ENCODE results near the gene UBE2D1. TPM values are rescaled to one million over a fixed set of nuclear protein-coding genes. Genes with fewer than 3 reads are reported as not detected.

UBE2D1 gene
- total and polyA plus RNA-seq, 2 of the 8 experiments (the other 6 are each of a cell fraction or from before 2014, with no cell fraction given), result 21.2 to 33.5 TPM

- no peak overlapping the region for H2BK20ac ChIP-seq (ENCODE audit: low read length)
- no peak overlapping the region for H3K23ac ChIP-seq (ENCODE audit: insufficient read length)
- H2BK15ac ChIP-seq (ENCODE audit: low read length), result no peak overlapping the region
- no peaks in the 10 kb centered on the region for H3K9me3 ChIP-seq (ENCODE audit: insufficient read depth in 2 of 2, low read depth in 1 of 2, low read length in 1 of 2)
- no peak overlapping the region for H3K4me2 ChIP-seq (ENCODE audit: insufficient read depth in 1 of 2, low read depth in 2 of 2, low read length in 2 of 2)
- H3K4me1 ChIP-seq (replicated peaks in 1 of 4; ENCODE audit: control insufficient read depth in 3 of 4, insufficient read depth in 4 of 4, low read length in 3 of 4), result no peaks in the 10 kb centered on the region
- H4K5ac ChIP-seq (ENCODE audit: insufficient read length, low read depth, low read length), result no peak overlapping the region
- no peak overlapping the region for H3K9ac ChIP-seq (replicated peaks in 1 of 4; ENCODE audit: extremely low read depth in 1 of 4, low read depth in 3 of 4, low read length in 3 of 4)
- H4K91ac ChIP-seq (replicated peaks; ENCODE audit: insufficient read length, low read length), result no peak overlapping the region
- DNase-seq (ENCODE audit: low read depth in 1 of 2, low spot score in 2 of 2) (no peak), FAIRE-seq (no peak)
- H3K4ac ChIP-seq (replicated peaks; ENCODE audit: insufficient read length, low read depth, low read length), result no peak overlapping the region
- H2AK5ac ChIP-seq (ENCODE audit: low read depth, low read length), result no peak overlapping the region
- 94% methylated on average over 4 of the region's 4 CpGs; no CpG with 5 or more reads in 1 of the 2 experiments for WGBS, 2 experiments (ENCODE audit: extremely low coverage in 1 of 2, insufficient coverage in 1 of 2, insufficient read length in 1 of 2, insufficient replicate concordance in 2 of 2, low coverage in 1 of 2, low lambda C conversion rate in 2 of 2, missing lambda C conversion rate in 1 of 2)
- no peaks in the 10 kb centered on the region; a peak in 1 of 4 replicates for H3K79me2 ChIP-seq (ENCODE audit: control insufficient read depth in 1 of 2, insufficient read depth in 2 of 2, low read length in 2 of 2)
- no peak overlapping the region for H3K27ac ChIP-seq (ENCODE audit: low read depth, low read length)
- no peaks in the 10 kb centered on the region for H3K27me3 ChIP-seq (replicated peaks in 1 of 4; ENCODE audit: control insufficient read depth in 3 of 4, extremely low read depth in 1 of 4, insufficient read depth in 3 of 4, low read length in 3 of 4)
- H3K18ac ChIP-seq (ENCODE audit: extremely low read depth, low read length), result no peak overlapping the region
- no peak overlapping the region for H3K4me3 ChIP-seq (ENCODE audit: extremely low read depth in 1 of 4, insufficient read depth in 2 of 4, low read depth in 3 of 4, low read length in 4 of 4)
- POLR2A ChIA-PET (ENCODE audit: partially characterized antibody), result interaction anchor here (1.0 kb wide), 1 partner anchor 12 kb away, joined by 3 read pairs; no protein-coding TSS in a partner anchor
- H3K56ac ChIP-seq (replicated peaks; ENCODE audit: insufficient read length, low read depth, low read length), result no peak overlapping the region
- no peak overlapping the region for H2BK5ac ChIP-seq (ENCODE audit: low read depth, low read length)
- no peaks in the 10 kb centered on the region for H3K23me2 ChIP-seq (ENCODE audit: low read depth, low read length)
- H2AFZ ChIP-seq (ENCODE audit: low read length), result no peak overlapping the region
- H2BK120ac ChIP-seq (replicated peaks; ENCODE audit: low read depth, low read length), result no peak overlapping the region
- H4K20me1 ChIP-seq (replicated peaks in 1 of 2; ENCODE audit: control insufficient read depth in 1 of 2, insufficient read depth in 2 of 2, low read length in 2 of 2), result no peaks in the 10 kb centered on the region
- no peak overlapping the region for H3K14ac ChIP-seq (ENCODE audit: insufficient read length)
- no peak overlapping the region for H4K8ac ChIP-seq (ENCODE audit: extremely low read depth, insufficient read depth, low read length)
- H3K36me3 ChIP-seq (ENCODE audit: control insufficient read depth in 2 of 4, insufficient read depth in 4 of 4, low read length in 3 of 4), result no peaks in the 10 kb centered on the region; a peak in 1 of 8 replicates
- H2BK12ac ChIP-seq (ENCODE audit: low read depth, low read length), result no peak overlapping the region
- H3K79me1 ChIP-seq (ENCODE audit: low read depth, low read length), result no peaks in the 10 kb centered on the region
- CTCF ChIA-PET (ENCODE audit: partially characterized antibody), result no interaction called here
- TF ChIP-seq BACH1 (IDR thresholded peaks at IDR 0.05; ENCODE audit: low read length) (no peak), NRF1 (IDR thresholded peaks at IDR 0.05; ENCODE audit: low read depth, low read length) (no peak), YY1 (IDR thresholded peaks at IDR 0.05; ENCODE audit: low read depth, low read length) (no peak), CEBPB (IDR thresholded peaks at IDR 0.05; ENCODE audit: low read depth, low read length) (no peak), CTBP2 (IDR thresholded peaks at IDR 0.05; ENCODE audit: borderline replicate concordance, insufficient read depth, insufficient read length, low read length) (no peak), KDM1A (IDR thresholded peaks at IDR 0.05; ENCODE audit: borderline replicate concordance, low read length) (no peak), JUN (IDR thresholded peaks at IDR 0.05; ENCODE audit: low read depth, low read length) (no peak), GABPA (IDR thresholded peaks at IDR 0.05; ENCODE audit: borderline replicate concordance, insufficient read depth, low read length) (no peak)
- TF ChIP-seq, protein P1, sequence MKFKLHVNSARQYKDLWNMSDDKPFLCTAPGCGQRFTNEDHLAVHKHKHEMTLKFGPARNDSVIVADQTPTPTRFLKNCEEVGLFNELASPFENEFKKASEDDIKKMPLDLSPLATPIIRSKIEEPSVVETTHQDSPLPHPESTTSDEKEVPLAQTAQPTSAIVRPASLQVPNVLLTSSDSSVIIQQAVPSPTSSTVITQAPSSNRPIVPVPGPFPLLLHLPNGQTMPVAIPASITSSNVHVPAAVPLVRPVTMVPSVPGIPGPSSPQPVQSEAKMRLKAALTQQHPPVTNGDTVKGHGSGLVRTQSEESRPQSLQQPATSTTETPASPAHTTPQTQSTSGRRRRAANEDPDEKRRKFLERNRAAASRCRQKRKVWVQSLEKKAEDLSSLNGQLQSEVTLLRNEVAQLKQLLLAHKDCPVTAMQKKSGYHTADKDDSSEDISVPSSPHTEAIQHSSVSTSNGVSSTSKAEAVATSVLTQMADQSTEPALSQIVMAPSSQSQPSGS (IDR thresholded peaks at IDR 0.05; ENCODE audit: low read length), result no peak
- TF ChIP-seq, protein P2, sequence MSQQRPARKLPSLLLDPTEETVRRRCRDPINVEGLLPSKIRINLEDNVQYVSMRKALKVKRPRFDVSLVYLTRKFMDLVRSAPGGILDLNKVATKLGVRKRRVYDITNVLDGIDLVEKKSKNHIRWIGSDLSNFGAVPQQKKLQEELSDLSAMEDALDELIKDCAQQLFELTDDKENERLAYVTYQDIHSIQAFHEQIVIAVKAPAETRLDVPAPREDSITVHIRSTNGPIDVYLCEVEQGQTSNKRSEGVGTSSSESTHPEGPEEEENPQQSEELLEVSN (IDR thresholded peaks at IDR 0.05), result no peak
Observed at GRCh38 chr10:58372607-58373441, 38.0 kb downstream of the UBE2D1 start.

Data from H1 (cell line).